Stimulated activated naive CD8-positive, alpha-beta T cell treated with anti-CD3 and anti-CD28 coated beads, Interleukin-15, amount 100 ng/mL, for 72 hours (primary cell): ENCODE measurements around the gene ITGA6.

Source experiments
- ATAC-seq: fragments of 150-1000 bp; cut with Tn5 transposase; 2 replicates; pipeline ENCODE4 v1.10.0; 2021; ENCODE audit warnings: mild to moderate bottlenecking, moderate library complexity
- DNase-seq, 2 donors: peaks; one replicate each; pipeline ENCODE4 v3.0.0; 2021 to 2022
- H3K27ac Mint-ChIP-seq, 2 donors: one replicate each; pipeline ENCODE4 v1.8.0; 2022; ENCODE audit warnings: mild to moderate bottlenecking in 2 of 2, mixed read lengths in 2 of 2, moderate library complexity in 2 of 2
- H3K27me3 Mint-ChIP-seq: one replicate; pipeline ENCODE4 v1.8.0; 2022; ENCODE audit warnings: mixed read lengths
- H3K4me1 Mint-ChIP-seq: one replicate; pipeline ENCODE4 v1.8.0; 2022; ENCODE audit warnings: mild to moderate bottlenecking, mixed read lengths
- H3K4me3 Mint-ChIP-seq, 2 donors: one replicate each; pipeline ENCODE4 v1.8.0; 2022; ENCODE audit warnings: mild to moderate bottlenecking in 2 of 2, mixed read lengths in 2 of 2, moderate library complexity in 1 of 2
- H3K9me3 Mint-ChIP-seq, 2 donors: one replicate each; pipeline ENCODE4 v1.8.0; 2022; ENCODE audit warnings: mixed read lengths in 2 of 2

ITGA6 gene

DNA sequence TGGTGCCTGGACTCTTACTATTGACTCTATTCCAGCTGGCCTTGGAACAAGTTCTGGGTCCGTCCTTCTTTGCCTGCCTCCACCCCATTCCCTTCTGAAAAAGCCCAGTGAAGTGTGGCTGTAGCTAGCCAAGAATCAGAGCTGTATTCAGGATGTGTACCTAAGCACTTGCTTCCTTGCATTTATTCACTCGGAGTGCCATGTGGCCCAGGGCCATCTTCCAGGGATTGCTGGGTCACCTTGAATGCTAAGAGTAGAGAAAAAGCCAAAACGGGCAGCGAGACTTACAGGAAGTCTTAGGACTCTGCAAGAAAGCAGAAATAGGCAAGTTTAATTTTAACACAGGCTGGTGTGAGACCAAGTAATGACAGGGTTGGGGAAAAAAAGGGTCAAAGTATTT, 4.1 kb downstream of the ITGA6 start:
- no peak for ATAC-seq
- H3K27me3 Mint-ChIP-seq: no peaks in the 10 kb centered on the region
- DNase-seq: no peak
- H3K4me3 Mint-ChIP-seq: peak overlapping the region; percentile 13 to 25
- peaks cover 8% of the 10 kb centered on the region for H3K4me1 Mint-ChIP-seq
- peak overlapping the region in 1 of 2 donors; percentile 4 for H3K27ac Mint-ChIP-seq
- no peaks in the 10 kb centered on the region for H3K9me3 Mint-ChIP-seq

- DNase-seq (no peak), ATAC-seq (no peak)
- Mint-ChIP-seq H3K4me3 (peak overlapping the region in 1 of 2 donors; percentile 18), H3K4me1 (peaks cover 3% of the 10 kb centered on the region), H3K27me3 (no peaks in the 10 kb centered on the region), H3K9me3 (no peaks in the 10 kb centered on the region), H3K27ac (no peak overlapping the region)
Observed at GRCh38 chr2:172431993-172432392, 4.6 kb downstream of the ITGA6 start.

GRCh38 chr2:172433144-172433543, 5.8 kb downstream of the ITGA6 start:
- Mint-ChIP-seq H3K4me1 (no peaks in the 10 kb centered on the region), H3K4me3 (peak overlapping the region in 1 of 2 donors; percentile 46), H3K27ac (no peak overlapping the region), H3K27me3 (no peaks in the 10 kb centered on the region), H3K9me3 (no peaks in the 10 kb centered on the region)
- ATAC-seq: peak; percentile 55
- no peak for DNase-seq

DNA sequence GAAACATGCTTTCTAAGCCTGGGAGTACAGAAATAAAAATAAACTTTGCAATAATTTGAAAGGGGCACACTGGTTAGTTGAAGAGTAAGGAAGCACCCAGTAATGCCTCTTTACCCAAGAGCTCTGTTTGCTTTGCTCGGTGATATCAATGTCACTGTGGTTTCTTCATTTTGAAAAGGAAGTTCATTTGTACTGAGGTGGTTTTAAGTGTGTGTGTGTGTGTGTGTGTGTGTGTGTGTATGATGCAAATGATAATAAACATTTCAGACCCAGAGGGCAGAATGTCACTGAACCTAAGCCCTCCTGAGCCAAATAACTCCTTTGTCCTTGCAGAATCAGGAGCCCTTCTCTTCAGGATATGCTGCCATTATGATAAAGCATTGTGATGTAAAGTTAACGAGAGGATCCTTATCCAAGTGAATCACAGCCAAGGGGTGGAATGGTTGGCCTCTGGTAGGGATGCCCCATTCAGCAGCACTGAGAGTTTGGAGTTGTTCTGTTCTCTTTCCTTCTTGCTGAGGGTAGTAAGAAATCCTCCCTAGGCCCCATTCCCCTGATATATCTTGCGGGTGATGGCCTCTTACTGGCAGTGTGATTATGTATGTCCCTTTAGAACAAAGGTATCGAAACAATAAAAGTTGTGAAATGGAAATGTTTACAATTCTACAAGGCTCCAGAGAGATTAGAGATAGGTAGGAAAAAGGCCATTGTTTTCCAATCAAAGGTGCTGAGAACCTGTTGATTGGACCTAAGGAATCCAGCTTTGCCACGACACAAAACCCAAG, 7.6 kb downstream of the ITGA6 start:
- ATAC-seq: peak; percentile 19
- peak; percentile 33 to 42 for DNase-seq
- Mint-ChIP-seq H3K4me1 (peaks cover 5% of the 10 kb centered on the region), H3K27me3 (no peaks in the 10 kb centered on the region), H3K4me3 (peak overlapping the region; percentile 17 to 28), H3K27ac (peak overlapping the region; percentile 21 to 45), H3K9me3 (no peaks in the 10 kb centered on the region)

DNA sequence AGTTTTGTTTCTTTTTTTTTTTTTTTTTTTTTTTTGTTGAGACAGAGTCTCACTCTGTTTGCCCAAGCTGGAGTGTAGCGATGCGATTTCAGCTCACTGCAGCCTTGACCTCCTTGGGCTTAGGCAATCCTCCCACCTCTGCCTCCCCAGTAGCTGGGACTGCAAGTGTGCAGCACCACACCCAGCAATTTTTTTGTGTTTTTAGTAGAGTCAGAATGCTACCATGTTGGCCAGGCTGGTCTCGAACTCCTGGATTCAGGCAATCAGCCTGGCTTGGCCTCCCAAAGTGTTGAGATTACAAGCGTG, 8.2 kb downstream of the ITGA6 start:
- Mint-ChIP-seq H3K27me3 (no peaks in the 10 kb centered on the region), H3K4me3 (peak overlapping the region in 1 of 2 donors; percentile 18), H3K27ac (peak overlapping the region in 1 of 2 donors; percentile 45), H3K9me3 (no peaks in the 10 kb centered on the region), H3K4me1 (peaks cover 5% of the 10 kb centered on the region)
- ATAC-seq: no peak
- no peak for DNase-seq

DNA sequence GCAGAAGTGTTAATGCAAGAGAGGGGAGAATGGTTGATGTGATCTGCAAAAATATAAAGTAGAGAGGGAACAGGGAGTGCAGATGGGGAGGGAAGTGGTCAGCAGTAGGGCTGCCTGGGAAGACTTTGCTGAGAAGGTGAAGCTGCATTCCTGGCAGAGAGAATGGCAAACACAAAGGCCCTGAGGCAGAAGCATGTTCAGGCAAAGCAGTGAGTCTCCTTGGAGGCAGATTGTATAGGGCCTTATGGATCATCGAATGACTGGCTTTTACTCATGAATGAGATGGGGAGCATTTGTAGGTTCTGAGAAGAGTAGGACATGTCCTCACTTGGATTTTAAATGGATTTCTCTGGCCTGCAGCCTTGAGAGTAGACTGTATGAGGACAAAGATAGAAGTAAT, 9.5 kb downstream of the ITGA6 start:
- H3K4me3 Mint-ChIP-seq: no peak overlapping the region
- ATAC-seq (no peak), DNase-seq (no peak)
- peaks cover 18% of the 10 kb centered on the region for H3K4me1 Mint-ChIP-seq
- H3K27me3 Mint-ChIP-seq: no peaks in the 10 kb centered on the region
- no peaks in the 10 kb centered on the region for H3K9me3 Mint-ChIP-seq
- no peak overlapping the region for H3K27ac Mint-ChIP-seq

DNA sequence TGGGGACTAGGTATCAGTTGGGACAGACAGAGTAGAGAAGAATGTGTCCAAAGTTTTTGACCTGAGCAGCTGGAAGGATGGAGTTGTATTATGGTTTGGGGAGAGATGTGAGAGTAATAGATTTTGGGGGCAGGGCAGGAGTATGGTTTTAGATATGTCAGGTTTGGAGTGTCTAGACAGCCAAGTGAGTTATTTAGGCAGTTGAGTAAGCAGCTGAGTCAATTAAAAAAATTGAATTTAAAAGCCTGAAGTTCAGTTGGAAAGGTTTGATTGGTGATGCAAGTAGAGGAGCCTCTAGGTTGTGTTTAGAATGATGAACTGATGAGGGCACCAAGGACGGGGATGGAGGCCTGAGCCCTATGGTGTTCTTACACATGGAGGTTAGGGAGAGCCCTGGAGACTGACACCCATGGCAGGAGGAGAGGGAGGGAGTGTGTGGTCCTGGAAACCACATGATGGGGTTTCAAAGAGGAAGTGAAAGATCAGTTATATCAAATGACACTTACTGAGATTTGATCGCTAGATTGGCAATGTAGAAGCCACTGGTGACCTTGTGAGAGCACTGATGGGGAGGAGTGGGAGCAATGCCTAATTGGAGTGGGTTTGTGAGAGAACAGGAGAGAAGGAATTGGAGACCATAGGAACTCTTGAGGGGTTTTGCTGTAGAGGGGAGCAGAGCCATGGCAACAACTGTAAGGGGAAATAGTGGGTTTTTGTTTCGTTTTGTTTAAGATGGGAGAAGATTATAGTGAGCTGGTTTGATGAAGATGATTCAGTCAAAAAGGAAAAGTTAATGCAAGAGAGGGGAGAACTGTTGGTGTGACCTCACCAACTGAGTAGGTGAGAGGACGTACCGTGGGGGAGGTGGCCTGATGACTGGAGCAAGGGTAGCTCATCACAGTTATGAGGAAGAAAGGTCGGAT, 10.3 kb downstream of the ITGA6 start:
- no peak overlapping the region for H3K4me3 Mint-ChIP-seq
- no peak overlapping the region for H3K27ac Mint-ChIP-seq
- peak; percentile 30 to 59 for DNase-seq
- peaks cover 26% of the 10 kb centered on the region for H3K4me1 Mint-ChIP-seq
- H3K9me3 Mint-ChIP-seq: no peaks in the 10 kb centered on the region
- H3K27me3 Mint-ChIP-seq: no peaks in the 10 kb centered on the region
- ATAC-seq: peak; percentile 82

DNA sequence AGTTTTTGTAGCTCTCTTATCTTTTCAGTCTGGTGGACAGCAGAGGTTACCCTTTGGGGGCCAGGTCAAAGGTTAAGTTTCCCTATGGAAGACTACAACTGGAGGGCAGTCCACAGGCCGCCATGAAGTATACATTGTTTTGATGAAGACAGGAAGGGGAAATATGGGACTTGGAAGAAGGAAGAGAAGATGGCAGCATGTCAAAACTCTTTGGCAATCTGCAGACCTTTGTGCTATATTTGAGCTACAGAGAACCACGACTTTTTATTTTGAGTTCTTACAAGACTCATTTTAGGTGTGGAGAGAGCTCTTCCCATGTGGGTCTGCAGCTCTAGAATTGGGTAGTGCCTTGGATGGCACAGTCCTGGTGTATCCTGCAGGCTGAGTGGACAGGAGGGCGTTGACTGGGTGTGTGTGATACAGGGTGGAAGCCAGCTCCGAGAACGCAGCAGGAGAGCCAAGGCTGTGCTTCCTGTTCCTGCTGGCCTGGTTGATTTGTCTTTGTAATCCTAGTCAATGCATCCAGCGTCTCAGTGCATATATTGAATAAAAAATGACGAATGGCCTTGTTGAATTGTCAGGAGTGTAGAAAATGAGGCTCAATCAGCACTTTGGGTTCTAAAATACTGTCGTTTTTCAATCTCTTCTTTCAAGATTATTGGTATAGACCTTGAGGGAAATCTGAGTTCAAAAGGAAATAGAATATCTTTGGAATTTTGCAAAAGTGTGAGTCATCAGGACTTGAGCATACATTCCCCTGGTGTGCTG, 11.5 kb downstream of the ITGA6 start:
- peaks cover 39% of the 10 kb centered on the region for H3K4me1 Mint-ChIP-seq
- peak overlapping the region; percentile 13 to 48 for H3K4me3 Mint-ChIP-seq
- no peaks in the 10 kb centered on the region for H3K9me3 Mint-ChIP-seq
- DNase-seq (no peak), ATAC-seq (no peak)
- peak overlapping the region in 1 of 2 donors; percentile 61 for H3K27ac Mint-ChIP-seq
- no peaks in the 10 kb centered on the region for H3K27me3 Mint-ChIP-seq

DNA sequence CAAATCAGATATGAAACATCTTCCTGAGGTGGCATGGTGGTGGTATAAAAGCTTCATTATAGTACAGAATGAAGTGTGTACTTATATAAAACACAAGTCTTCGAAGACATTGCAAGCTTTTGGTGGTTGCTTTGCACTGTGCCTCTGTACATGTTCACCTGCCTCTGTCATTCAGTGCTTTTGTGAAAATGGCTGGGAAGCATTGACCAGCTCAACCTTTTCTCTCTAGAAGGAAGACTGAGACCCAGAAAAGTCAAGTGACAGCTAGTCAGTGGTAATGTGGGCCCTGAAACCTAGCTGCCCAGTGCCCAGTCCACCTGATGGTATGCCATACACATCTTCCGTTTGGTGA, 12.1 kb downstream of the ITGA6 start:
- ATAC-seq (no peak), DNase-seq (no peak)
- Mint-ChIP-seq H3K27me3 (no peaks in the 10 kb centered on the region), H3K4me3 (peak overlapping the region in 1 of 2 donors; percentile 1), H3K4me1 (peaks cover 44% of the 10 kb centered on the region), H3K9me3 (no peaks in the 10 kb centered on the region), H3K27ac (no peak overlapping the region)

DNA sequence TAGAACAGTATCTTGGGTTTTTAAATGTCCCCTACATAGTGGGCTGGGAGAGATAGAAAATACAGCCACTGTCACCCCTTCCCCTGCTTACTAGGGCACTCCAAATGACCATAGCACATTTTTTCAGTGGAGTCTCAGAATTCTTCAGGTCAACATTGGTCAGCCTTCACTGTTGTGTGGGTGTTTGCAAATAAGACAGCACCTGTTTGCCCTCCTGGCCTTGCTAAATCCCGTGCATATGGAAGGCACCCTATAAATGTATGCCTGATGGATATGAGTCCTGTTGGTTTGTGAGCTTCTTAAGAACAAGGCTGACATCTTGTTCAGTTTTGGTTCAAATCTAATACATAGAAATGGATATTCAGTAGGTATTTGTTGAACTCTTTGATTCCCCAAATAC, 12.5 kb downstream of the ITGA6 start:
- Mint-ChIP-seq H3K4me1 (peaks cover 49% of the 10 kb centered on the region), H3K27ac (no peak overlapping the region), H3K4me3 (no peak overlapping the region), H3K27me3 (no peaks in the 10 kb centered on the region), H3K9me3 (no peaks in the 10 kb centered on the region)
- ATAC-seq: no peak
- no peak for DNase-seq

GRCh38 chr2:172440795-172441194, 13.4 kb downstream of the ITGA6 start:
- ATAC-seq (peak; percentile 27), DNase-seq (no peak)
- Mint-ChIP-seq H3K27me3 (no peaks in the 10 kb centered on the region), H3K4me1 (peaks cover 54% of the 10 kb centered on the region), H3K4me3 (peak overlapping the region in 1 of 2 donors; percentile 30), H3K9me3 (no peaks in the 10 kb centered on the region), H3K27ac (no peak overlapping the region)

DNA sequence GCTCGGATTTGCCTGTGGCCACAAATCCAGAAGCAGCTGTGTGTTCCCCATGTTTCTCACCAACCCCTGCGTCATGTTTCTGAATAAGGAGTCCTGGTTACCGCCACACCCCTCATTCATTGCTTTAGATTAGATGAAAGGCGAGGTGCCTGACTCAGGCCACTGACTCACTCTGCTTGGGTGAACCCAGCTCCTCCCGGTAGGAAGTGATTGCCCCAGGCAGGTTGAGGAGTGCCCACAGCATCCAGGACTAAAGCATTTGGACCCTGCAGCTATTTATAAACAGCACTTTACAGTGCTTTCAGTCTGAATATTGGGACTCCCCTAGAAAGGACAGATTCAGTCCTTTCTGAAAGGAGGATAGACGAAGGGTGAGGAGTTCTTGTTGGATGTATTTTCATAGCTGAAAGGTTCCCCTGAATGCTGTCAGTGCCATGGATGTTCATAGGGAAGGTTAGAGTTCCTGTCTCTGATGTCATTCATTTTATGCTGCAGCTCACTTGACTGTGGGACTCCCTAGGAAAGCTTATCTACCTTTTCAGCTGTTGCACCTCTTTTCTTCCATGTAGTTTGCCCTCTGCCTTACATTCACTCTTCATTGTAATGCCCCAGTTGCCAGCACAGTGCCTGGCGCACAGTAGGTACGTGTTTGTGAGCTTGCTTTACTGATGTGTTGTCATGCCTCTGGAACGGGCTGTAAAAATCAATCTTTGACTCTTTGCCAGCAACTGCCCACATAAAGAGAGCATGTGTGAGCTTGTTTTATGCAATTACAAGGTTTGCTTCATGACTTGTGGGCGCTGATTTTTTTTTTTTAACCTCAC, 14.9 kb downstream of the ITGA6 start:
- Mint-ChIP-seq H3K4me1 (peaks cover 58% of the 10 kb centered on the region), H3K9me3 (no peaks in the 10 kb centered on the region), H3K4me3 (peak overlapping the region; percentile 69 to 71), H3K27ac (no peak overlapping the region), H3K27me3 (no peaks in the 10 kb centered on the region)
- peak; percentile 79 for ATAC-seq
- peak in 1 of 2 donors; percentile 58 for DNase-seq

- Mint-ChIP-seq H3K9me3 (no peaks in the 10 kb centered on the region), H3K4me3 (peak overlapping the region in 1 of 2 donors; percentile 11), H3K27ac (no peak overlapping the region), H3K27me3 (no peaks in the 10 kb centered on the region), H3K4me1 (peaks cover 82% of the 10 kb centered on the region)
- ATAC-seq (no peak), DNase-seq (no peak)
Observed at GRCh38 chr2:172445851-172446250, 18.5 kb downstream of the ITGA6 start.

- DNase-seq (no peak), ATAC-seq (peak; percentile 48)
- no peaks in the 10 kb centered on the region for H3K27me3 Mint-ChIP-seq
- H3K9me3 Mint-ChIP-seq: no peaks in the 10 kb centered on the region
- no peak overlapping the region for H3K4me3 Mint-ChIP-seq
- H3K27ac Mint-ChIP-seq: no peak overlapping the region
- peaks cover 80% of the 10 kb centered on the region for H3K4me1 Mint-ChIP-seq
Observed at GRCh38 chr2:172446474-172447063, 19.2 kb downstream of the ITGA6 start.
